ENCODE measurements around the gene STK16. TPM values are rescaled to one million over a fixed set of nuclear protein-coding genes. Genes with fewer than 3 reads are reported as not detected.

STK16 gene
- total and polyA plus RNA-seq, 2 of the 13 experiments (the other 11 are each of a cell fraction or from before 2014, with no cell fraction given) = 28.0 to 50.9 TPM

- TF ChIP-seq, protein P1, sequence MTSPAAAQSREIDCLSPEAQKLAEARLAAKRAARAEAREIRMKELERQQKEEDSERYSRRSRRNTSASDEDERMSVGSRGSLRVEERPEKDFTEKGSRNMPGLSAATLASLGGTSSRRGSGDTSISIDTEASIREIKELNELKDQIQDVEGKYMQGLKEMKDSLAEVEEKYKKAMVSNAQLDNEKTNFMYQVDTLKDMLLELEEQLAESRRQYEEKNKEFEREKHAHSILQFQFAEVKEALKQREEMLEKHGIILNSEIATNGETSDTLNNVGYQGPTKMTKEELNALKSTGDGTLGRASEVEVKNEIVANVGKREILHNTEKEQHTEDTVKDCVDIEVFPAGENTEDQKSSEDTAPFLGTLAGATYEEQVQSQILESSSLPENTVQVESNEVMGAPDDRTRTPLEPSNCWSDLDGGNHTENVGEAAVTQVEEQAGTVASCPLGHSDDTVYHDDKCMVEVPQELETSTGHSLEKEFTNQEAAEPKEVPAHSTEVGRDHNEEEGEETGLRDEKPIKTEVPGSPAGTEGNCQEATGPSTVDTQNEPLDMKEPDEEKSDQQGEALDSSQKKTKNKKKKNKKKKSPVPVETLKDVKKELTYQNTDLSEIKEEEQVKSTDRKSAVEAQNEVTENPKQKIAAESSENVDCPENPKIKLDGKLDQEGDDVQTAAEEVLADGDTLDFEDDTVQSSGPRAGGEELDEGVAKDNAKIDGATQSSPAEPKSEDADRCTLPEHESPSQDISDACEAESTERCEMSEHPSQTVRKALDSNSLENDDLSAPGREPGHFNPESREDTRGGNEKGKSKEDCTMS (CRISPR knock-in tag; conservative IDR thresholded peaks at IDR 0.05) = no peak
- TF ChIP-seq ZNF580 (CRISPR knock-in tag; IDR thresholded peaks at IDR 0.05; ENCODE audit: borderline replicate concordance, low read depth) = peak; percentile 61; the same call in 1 of the 2 replicates
- no peak for TF ChIP-seq ZNF713 (CRISPR knock-in tag; IDR thresholded peaks at IDR 0.05)
- peak; percentile 84 for TF ChIP-seq MEF2D (CRISPR knock-in tag; IDR thresholded peaks at IDR 0.05)
- TF ChIP-seq, protein P2, sequence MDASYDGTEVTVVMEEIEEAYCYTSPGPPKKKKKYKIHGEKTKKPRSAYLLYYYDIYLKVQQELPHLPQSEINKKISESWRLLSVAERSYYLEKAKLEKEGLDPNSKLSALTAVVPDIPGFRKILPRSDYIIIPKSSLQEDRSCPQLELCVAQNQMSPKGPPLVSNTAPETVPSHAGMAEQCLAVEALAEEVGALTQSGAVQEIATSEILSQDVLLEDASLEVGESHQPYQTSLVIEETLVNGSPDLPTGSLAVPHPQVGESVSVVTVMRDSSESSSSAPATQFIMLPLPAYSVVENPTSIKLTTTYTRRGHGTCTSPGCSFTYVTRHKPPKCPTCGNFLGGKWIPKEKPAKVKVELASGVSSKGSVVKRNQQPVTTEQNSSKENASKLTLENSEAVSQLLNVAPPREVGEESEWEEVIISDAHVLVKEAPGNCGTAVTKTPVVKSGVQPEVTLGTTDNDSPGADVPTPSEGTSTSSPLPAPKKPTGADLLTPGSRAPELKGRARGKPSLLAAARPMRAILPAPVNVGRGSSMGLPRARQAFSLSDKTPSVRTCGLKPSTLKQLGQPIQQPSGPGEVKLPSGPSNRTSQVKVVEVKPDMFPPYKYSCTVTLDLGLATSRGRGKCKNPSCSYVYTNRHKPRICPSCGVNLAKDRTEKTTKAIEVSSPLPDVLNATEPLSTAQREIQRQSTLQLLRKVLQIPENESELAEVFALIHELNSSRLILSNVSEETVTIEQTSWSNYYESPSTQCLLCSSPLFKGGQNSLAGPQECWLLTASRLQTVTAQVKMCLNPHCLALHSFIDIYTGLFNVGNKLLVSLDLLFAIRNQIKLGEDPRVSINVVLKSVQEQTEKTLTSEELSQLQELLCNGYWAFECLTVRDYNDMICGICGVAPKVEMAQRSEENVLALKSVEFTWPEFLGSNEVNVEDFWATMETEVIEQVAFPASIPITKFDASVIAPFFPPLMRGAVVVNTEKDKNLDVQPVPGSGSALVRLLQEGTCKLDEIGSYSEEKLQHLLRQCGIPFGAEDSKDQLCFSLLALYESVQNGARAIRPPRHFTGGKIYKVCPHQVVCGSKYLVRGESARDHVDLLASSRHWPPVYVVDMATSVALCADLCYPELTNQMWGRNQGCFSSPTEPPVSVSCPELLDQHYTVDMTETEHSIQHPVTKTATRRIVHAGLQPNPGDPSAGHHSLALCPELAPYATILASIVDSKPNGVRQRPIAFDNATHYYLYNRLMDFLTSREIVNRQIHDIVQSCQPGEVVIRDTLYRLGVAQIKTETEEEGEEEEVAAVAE (CRISPR knock-in tag; IDR thresholded peaks at IDR 0.05; ENCODE audit: borderline replicate concordance) = peak; percentile 43; the same call in 1 of the 2 replicates
- TF ChIP-seq PREB (CRISPR knock-in tag; IDR thresholded peaks at IDR 0.05) = no peak
- no peak for TF ChIP-seq ATF1 (CRISPR knock-in tag; IDR thresholded peaks at IDR 0.05)
- TF ChIP-seq CAMTA2 (CRISPR knock-in tag; IDR thresholded peaks at IDR 0.05; ENCODE audit: borderline replicate concordance) = no peak
- TF ChIP-seq KLF6 (CRISPR knock-in tag; IDR thresholded peaks at IDR 0.05) = peak; percentile 86
- TF ChIP-seq ZNF44 (CRISPR knock-in tag; IDR thresholded peaks at IDR 0.05) = 0 out of 2 replicates have a peak, but pooled peaks have one; percentile 10
- TF ChIP-seq ZNF143 (CRISPR knock-in tag; IDR thresholded peaks at IDR 0.05) = no peak
- TF ChIP-seq TCF7 (IDR thresholded peaks at IDR 0.05; ENCODE audit: low read depth) = 0 out of 2 replicates have a peak, but pooled peaks have one; percentile 25
- TF ChIP-seq JDP2 (CRISPR knock-in tag; IDR thresholded peaks at IDR 0.05; ENCODE audit: borderline replicate concordance) = no peak
- peak; percentile 32; the same call in 1 of the 2 replicates for TF ChIP-seq PITX1 (CRISPR knock-in tag; IDR thresholded peaks at IDR 0.05)
- TF ChIP-seq, protein P3, sequence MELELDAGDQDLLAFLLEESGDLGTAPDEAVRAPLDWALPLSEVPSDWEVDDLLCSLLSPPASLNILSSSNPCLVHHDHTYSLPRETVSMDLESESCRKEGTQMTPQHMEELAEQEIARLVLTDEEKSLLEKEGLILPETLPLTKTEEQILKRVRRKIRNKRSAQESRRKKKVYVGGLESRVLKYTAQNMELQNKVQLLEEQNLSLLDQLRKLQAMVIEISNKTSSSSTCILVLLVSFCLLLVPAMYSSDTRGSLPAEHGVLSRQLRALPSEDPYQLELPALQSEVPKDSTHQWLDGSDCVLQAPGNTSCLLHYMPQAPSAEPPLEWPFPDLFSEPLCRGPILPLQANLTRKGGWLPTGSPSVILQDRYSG (CRISPR knock-in tag; IDR thresholded peaks at IDR 0.05) = no peak
- no peak for TF ChIP-seq CHCHD3 (CRISPR knock-in tag; IDR thresholded peaks at IDR 0.05)
- TF ChIP-seq YY1 (IDR thresholded peaks at IDR 0.05; ENCODE audit: insufficient read depth, insufficient replicate concordance, low read depth, low read length) = no peak
- no peak for TF ChIP-seq EZH2 (conservative IDR thresholded peaks at IDR 0.05; ENCODE audit: low read depth, low read length)
- TF ChIP-seq HMG20B (CRISPR knock-in tag; conservative IDR thresholded peaks at IDR 0.05) = peak; percentile 78
- TF ChIP-seq U2AF2 (IDR thresholded peaks at IDR 0.05; ENCODE audit: low read depth, low read length) = no peak
- no peak for TF ChIP-seq ZNF672 (CRISPR knock-in tag; IDR thresholded peaks at IDR 0.05)
Observed at GRCh38 chr2:219207884-219208740, 37.2 kb upstream of the STK16 start (continued).
